Endothelial cell (in vitro differentiated cells): Measurements from ENCODE around the gene GRID1. TPM values are rescaled to one million over a fixed set of nuclear protein-coding genes. Genes with fewer than 3 reads are reported as not detected.
A peak's percentile ranks its signal among the peaks of the same experiment; 100 is the strongest.

Source experiments
- DNase-seq: peaks from one replicate; pipeline ENCODE4 v3.0.0; 2021; ENCODE audit warnings: low spot score
- H3K27ac Mint-ChIP-seq: one replicate; pipeline ENCODE4 v1.8.0; 2021; ENCODE audit warnings: mixed read lengths, inconsistent platforms; ENCODE audit not compliant: unreplicated experiment
- H3K27me3 Mint-ChIP-seq: one replicate; pipeline ENCODE4 v1.8.0; 2021; ENCODE audit warnings: mild to moderate bottlenecking, moderate library complexity, mixed read lengths, inconsistent platforms; ENCODE audit not compliant: unreplicated experiment
- H3K36me3 Mint-ChIP-seq: one replicate; pipeline ENCODE4 v1.8.0; 2021; ENCODE audit warnings: mild to moderate bottlenecking, low read depth, mixed read lengths, inconsistent platforms; ENCODE audit not compliant: unreplicated experiment
- H3K4me1 Mint-ChIP-seq: one replicate; pipeline ENCODE4 v1.8.0; 2021; ENCODE audit warnings: mild to moderate bottlenecking, mixed read lengths, inconsistent platforms; ENCODE audit not compliant: unreplicated experiment
- H3K4me3 Mint-ChIP-seq: one replicate; pipeline ENCODE4 v1.8.0; 2021; ENCODE audit warnings: mild to moderate bottlenecking, mixed read lengths, inconsistent platforms; ENCODE audit not compliant: unreplicated experiment
- H3K9me3 Mint-ChIP-seq: one replicate; pipeline ENCODE4 v1.8.0; 2021; ENCODE audit warnings: mixed read lengths, inconsistent platforms; ENCODE audit not compliant: unreplicated experiment
- total RNA-seq: library from RNA; stranded (reverse); fragmentation: NEBNext Ultra II Directional; extraction: Animal tissue kit (Norgen Biotek cat#: 25700); gene quantifications from one replicate; pipeline ENCODE4 v1.2.1, GENCODE V29; 2021; ENCODE audit not compliant: unreplicated experiment
- TF ChIP-seq, protein P1 (sequence below): fragments of 200-600 bp; sonication (generic); IDR thresholded peaks from one replicate; pipeline ENCODE4 v1.5.0; 2021; ENCODE audit warnings: antibody characterized with exemption; ENCODE audit not compliant: unreplicated experiment

Gene GRID1
- total RNA-seq, 1 donor from 2014 or later: 0.26 TPM

DNA sequence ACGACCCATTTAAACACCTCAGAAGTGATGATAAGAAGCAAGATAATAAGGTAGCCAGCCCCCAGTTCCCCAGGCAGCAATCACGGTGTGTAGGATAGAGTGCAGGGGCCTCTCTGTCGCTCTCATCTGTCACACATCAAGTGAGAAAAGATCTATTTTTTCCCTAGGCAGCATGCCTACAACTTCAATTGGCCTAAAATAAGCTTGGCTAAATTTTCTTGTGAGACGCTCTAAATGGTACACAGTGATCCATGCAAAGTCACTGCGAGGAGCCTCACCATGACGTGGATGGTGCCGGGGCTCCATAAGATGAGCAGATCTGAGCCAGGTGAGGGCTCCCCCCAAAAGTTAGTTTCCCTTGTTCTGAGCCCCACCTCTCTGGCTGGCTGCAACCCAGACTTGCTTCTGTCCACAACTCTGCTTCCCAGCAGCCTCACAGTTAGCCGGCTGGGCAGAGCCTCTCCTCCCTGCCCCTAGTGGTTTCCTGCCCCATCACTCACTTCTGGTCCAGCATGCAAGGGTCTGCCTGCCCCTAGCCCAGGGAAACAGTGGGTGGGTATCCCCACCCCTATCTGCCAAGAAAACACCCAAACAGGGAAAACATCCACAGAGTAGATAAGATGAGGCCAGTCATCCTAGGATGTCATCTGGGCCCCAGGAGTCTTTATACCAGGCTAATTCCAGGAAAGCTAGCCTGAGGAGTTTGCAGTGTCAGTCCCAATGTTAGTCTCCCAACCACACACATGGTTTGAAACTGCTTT is 342.1 kb downstream of the GRID1 start:
- H3K27ac Mint-ChIP-seq: peak overlapping the region; percentile 61
- DNase-seq: no peak
- peaks cover 8% of the 10 kb centered on the region for H3K27me3 Mint-ChIP-seq
- H3K4me1 Mint-ChIP-seq: peaks cover 4% of the 10 kb centered on the region
- H3K9me3 Mint-ChIP-seq: peaks cover 9% of the 10 kb centered on the region
- TF ChIP-seq, protein P1, sequence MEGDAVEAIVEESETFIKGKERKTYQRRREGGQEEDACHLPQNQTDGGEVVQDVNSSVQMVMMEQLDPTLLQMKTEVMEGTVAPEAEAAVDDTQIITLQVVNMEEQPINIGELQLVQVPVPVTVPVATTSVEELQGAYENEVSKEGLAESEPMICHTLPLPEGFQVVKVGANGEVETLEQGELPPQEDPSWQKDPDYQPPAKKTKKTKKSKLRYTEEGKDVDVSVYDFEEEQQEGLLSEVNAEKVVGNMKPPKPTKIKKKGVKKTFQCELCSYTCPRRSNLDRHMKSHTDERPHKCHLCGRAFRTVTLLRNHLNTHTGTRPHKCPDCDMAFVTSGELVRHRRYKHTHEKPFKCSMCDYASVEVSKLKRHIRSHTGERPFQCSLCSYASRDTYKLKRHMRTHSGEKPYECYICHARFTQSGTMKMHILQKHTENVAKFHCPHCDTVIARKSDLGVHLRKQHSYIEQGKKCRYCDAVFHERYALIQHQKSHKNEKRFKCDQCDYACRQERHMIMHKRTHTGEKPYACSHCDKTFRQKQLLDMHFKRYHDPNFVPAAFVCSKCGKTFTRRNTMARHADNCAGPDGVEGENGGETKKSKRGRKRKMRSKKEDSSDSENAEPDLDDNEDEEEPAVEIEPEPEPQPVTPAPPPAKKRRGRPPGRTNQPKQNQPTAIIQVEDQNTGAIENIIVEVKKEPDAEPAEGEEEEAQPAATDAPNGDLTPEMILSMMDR: no peak
- peaks cover 13% of the 10 kb centered on the region for H3K36me3 Mint-ChIP-seq
- no peak overlapping the region for H3K4me3 Mint-ChIP-seq

DNA sequence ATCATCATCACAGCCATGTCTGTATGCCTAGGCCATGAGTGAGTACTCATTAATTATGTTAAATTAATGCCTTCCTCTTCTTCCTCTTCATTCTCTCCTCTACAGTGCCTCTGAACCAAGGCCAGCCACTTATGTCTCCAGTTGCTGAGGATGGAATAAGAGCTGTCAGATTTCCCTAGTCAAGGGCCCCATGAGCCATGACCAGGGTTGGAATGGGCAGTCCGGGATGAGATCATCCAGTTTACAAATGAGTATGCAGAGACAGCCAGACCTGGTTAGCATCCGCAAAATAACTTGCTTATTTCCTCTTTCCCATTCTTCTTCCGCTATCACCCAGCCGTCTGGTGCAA is 342.7 kb downstream of the GRID1 start:
- peaks cover 4% of the 10 kb centered on the region for H3K9me3 Mint-ChIP-seq
- no peak overlapping the region for H3K4me3 Mint-ChIP-seq
- TF ChIP-seq, protein P1: no peak
- peaks cover 8% of the 10 kb centered on the region for H3K27me3 Mint-ChIP-seq
- H3K36me3 Mint-ChIP-seq: peaks cover 8% of the 10 kb centered on the region
- no peak for DNase-seq
- peaks cover 4% of the 10 kb centered on the region for H3K4me1 Mint-ChIP-seq
- peak overlapping the region; percentile 61 for H3K27ac Mint-ChIP-seq

DNA sequence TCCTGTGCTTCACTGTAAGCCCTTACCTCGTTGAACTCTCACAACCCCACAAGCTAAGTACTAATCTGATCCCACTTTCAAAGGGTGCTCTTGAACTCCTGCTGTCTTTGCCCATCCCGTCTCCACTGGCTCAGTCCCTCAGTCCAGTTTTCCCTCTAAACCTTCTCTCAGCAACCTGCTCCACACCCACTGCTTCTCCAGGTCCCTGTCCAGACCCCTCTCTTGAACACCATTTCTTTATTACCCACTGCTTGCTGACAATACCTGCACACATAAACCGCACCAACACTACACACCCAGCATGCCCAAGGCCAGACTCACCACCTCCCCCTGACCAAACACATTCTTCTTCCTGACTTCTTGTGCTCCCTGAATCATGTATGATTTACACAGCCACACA is 343.3 kb downstream of the GRID1 start:
- Mint-ChIP-seq H3K36me3 (peaks cover 6% of the 10 kb centered on the region), H3K27me3 (peaks cover 6% of the 10 kb centered on the region), H3K27ac (no peak overlapping the region), H3K9me3 (no peaks in the 10 kb centered on the region), H3K4me3 (peak overlapping the region; percentile 28), H3K4me1 (peaks cover 4% of the 10 kb centered on the region)
- no peak for DNase-seq
- TF ChIP-seq, protein P1: no peak

DNA sequence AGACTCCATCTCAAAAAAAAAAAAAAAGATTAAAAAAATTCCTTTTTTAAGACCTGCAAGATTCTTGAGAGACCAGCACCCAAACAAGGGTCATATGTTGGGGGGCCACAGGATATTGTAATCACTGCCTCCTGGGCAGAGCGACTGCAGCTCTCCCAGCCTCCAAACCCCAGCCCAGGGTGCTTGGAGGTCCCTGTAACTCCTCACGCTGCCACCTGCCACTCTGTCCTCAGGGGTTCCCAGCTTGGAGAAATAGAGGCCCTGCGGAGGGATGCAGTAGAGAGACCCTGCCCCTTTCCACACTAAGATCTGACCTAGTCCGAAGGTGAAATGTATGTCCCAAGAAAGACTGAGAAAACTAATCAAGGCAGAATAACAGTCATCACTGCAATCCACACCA is 343.7 kb downstream of the GRID1 start:
- Mint-ChIP-seq H3K9me3 (no peaks in the 10 kb centered on the region), H3K4me3 (no peak overlapping the region), H3K27ac (no peak overlapping the region), H3K27me3 (peaks cover 6% of the 10 kb centered on the region), H3K4me1 (peaks cover 4% of the 10 kb centered on the region), H3K36me3 (peaks cover 6% of the 10 kb centered on the region)
- no peak for DNase-seq
- TF ChIP-seq, protein P1: no peak

DNA sequence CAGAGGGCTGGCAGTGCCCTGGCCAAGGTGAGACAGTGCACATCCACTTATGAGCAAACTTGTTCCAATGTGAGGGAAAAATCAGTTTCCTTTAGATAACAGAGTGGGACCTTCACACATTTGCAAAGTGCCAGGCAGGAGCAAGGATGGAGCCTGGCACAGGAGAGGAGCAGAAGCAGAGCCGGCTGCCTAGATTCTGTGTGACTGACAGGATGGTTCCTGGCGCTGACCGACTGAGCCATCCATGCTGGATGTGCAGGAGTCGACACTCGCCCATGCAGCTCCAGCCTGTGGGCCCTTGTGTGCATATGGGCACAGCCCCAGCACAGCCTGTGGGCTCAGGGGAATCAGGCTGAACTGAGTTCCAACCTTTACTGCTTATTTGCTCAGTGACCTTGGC is 346.5 kb downstream of the GRID1 start:
- H3K9me3 Mint-ChIP-seq: no peaks in the 10 kb centered on the region

More for the DNA sequence above, 346.5 kb downstream of the GRID1 start:
- peaks cover 6% of the 10 kb centered on the region for H3K36me3 Mint-ChIP-seq
- H3K27me3 Mint-ChIP-seq: peaks cover 6% of the 10 kb centered on the region
- H3K4me3 Mint-ChIP-seq: no peak overlapping the region
- no peak for DNase-seq
- H3K27ac Mint-ChIP-seq: no peak overlapping the region
- TF ChIP-seq, protein P1: no peak
- peaks cover 4% of the 10 kb centered on the region for H3K4me1 Mint-ChIP-seq
